OCI-LY1 (cell line): ENCODE data around the gene CYP2E1.

ENCODE experiments used
- EZH2 ChIP-seq: fragments of 200-600 bp; sonication (generic), shearing (Covaris generic); IDR thresholded peaks from 2 replicates; pipeline ENCODE4 v1.8.0; 2017; ENCODE audit warnings: borderline replicate concordance, mixed run types, mild to moderate bottlenecking, antibody characterized with exemption, low read length, moderate library complexity, mixed read lengths
- TF ChIP-seq, protein P1 (sequence below): fragments of 200-600 bp; sonication (generic), shearing (Covaris generic); IDR thresholded peaks from 2 replicates; pipeline ENCODE4 v1.5.1; 2017; ENCODE audit warnings: mild to moderate bottlenecking, antibody characterized with exemption, low read length, moderate library complexity, mixed read lengths

DNA sequence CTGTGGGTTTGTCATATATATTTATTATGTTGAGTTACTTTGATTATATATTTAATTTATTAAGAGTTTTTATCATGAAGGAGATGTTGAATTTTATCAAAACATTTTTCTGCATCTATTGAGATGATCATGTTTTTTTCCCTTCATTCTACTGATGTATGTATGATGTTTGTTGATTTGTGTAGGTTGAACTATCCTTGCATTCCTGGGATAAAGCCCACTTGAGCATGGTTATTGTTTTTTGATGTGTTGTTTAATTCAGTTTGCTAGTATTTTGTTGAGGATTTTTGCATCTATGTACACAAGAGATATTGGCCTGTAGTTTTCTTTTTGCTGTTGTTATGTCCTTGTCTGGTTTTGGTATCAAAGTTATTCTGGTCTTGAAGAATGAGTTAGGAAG lies 42.3 kb upstream of the CYP2E1 start:
- TF ChIP-seq, protein P1, sequence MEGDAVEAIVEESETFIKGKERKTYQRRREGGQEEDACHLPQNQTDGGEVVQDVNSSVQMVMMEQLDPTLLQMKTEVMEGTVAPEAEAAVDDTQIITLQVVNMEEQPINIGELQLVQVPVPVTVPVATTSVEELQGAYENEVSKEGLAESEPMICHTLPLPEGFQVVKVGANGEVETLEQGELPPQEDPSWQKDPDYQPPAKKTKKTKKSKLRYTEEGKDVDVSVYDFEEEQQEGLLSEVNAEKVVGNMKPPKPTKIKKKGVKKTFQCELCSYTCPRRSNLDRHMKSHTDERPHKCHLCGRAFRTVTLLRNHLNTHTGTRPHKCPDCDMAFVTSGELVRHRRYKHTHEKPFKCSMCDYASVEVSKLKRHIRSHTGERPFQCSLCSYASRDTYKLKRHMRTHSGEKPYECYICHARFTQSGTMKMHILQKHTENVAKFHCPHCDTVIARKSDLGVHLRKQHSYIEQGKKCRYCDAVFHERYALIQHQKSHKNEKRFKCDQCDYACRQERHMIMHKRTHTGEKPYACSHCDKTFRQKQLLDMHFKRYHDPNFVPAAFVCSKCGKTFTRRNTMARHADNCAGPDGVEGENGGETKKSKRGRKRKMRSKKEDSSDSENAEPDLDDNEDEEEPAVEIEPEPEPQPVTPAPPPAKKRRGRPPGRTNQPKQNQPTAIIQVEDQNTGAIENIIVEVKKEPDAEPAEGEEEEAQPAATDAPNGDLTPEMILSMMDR, result no peak
- TF ChIP-seq EZH2, result no peak
